GM10266 (cell line): ENCODE data around the gene ADSS1.
A peak's percentile ranks its signal among the peaks of the same experiment; 100 is the strongest.

ENCODE experiments used
- DNase-seq: peaks from one replicate; pipeline ENCODE4 v3.0.0; 2012; ENCODE audit errors: extremely low spot score
- CTCF ChIP-seq: IDR thresholded peaks from 2 replicates; pipeline ENCODE4 v1.5.1; 2012; ENCODE audit warnings: mild to moderate bottlenecking, low read depth; ENCODE audit not compliant: control insufficient read depth, insufficient read depth; ENCODE audit errors: missing control alignments

Gene ADSS1

GRCh38 chr14:104789752-104790743, 66.0 kb downstream of the ADSS1 start:
- TF ChIP-seq CTCF = no peak
- no peak for DNase-seq

GRCh38 chr14:104791425-104791824, 67.4 kb downstream of the ADSS1 start:
- TF ChIP-seq CTCF = no peak

GRCh38 chr14:104792101-104792884, 68.3 kb downstream of the ADSS1 start:
- no peak for TF ChIP-seq CTCF
- DNase-seq = no peak

More at GRCh38 chr14:104791425-104791824, 67.4 kb downstream of the ADSS1 start:
- DNase-seq = no peak

- TF ChIP-seq CTCF = no peak
- DNase-seq = no peak
Measured at GRCh38 chr14:104792945-104793702, 69.1 kb downstream of the ADSS1 start.

- no peak for DNase-seq
Measured at GRCh38 chr14:104793703-104793959, 69.6 kb downstream of the ADSS1 start.

GRCh38 chr14:104794099-104794498, 70.1 kb downstream of the ADSS1 start:
- TF ChIP-seq CTCF = no peak
- DNase-seq = peak; percentile 69

More at GRCh38 chr14:104793703-104793959, 69.6 kb downstream of the ADSS1 start:
- no peak for TF ChIP-seq CTCF

- no peak for TF ChIP-seq CTCF
- DNase-seq = peak; percentile 75
Measured at GRCh38 chr14:104794631-104794992, 70.6 kb downstream of the ADSS1 start.
